Measurements from ENCODE around the gene FPR3. TPM values are rescaled to one million over a fixed set of nuclear protein-coding genes. Genes with fewer than 3 reads are reported as not detected.

The FPR3 gene
- total RNA-seq, 2 experiments from 2014 or later, result not detected

- H3K27me3 Mint-ChIP-seq (ENCODE audit: low read depth), result no peaks in the 10 kb centered on the region
- CTCF ChIA-PET, result no interaction called here
- ATAC-seq (no peak), DNase-seq (no peak)
- POLR2A ChIA-PET, result no interaction called here
- no peaks in the 10 kb centered on the region for H3K36me3 Mint-ChIP-seq (ENCODE audit: low read depth)
- no peak overlapping the region for H3K27ac Mint-ChIP-seq
- H3K9me3 Mint-ChIP-seq (ENCODE audit: insufficient read depth), result peaks cover 21% of the 10 kb centered on the region
- no peaks in the 10 kb centered on the region for H3K4me1 Mint-ChIP-seq (ENCODE audit: low read depth)
- H3K4me3 Mint-ChIP-seq, result no peak overlapping the region
These were observed 21.8 kb downstream of the FPR3 start for GRCh38 chr19:51816711-51817110.

GRCh38 chr19:51820011-51820410, 25.1 kb downstream of the FPR3 start:
- no peak for DNase-seq
- Mint-ChIP-seq H3K27ac (no peak overlapping the region), H3K36me3 (ENCODE audit: low read depth) (no peaks in the 10 kb centered on the region), H3K27me3 (ENCODE audit: low read depth) (no peaks in the 10 kb centered on the region), H3K9me3 (ENCODE audit: insufficient read depth) (peaks cover 17% of the 10 kb centered on the region), H3K4me3 (no peak overlapping the region), H3K4me1 (ENCODE audit: low read depth) (no peaks in the 10 kb centered on the region)
- ATAC-seq, result no peak
- POLR2A ChIA-PET, result no interaction called here
- CTCF ChIA-PET, result no interaction called here

- no peaks in the 10 kb centered on the region for H3K4me1 Mint-ChIP-seq (ENCODE audit: low read depth)
- H3K36me3 Mint-ChIP-seq (ENCODE audit: low read depth), result no peaks in the 10 kb centered on the region
- DNase-seq (no peak), ATAC-seq (no peak)
- POLR2A ChIA-PET, result no interaction called here
- no peak overlapping the region for H3K27ac Mint-ChIP-seq
- H3K4me3 Mint-ChIP-seq, result no peak overlapping the region
- H3K9me3 Mint-ChIP-seq (ENCODE audit: insufficient read depth), result peaks cover 17% of the 10 kb centered on the region
- CTCF ChIA-PET, result no interaction called here
- no peaks in the 10 kb centered on the region for H3K27me3 Mint-ChIP-seq (ENCODE audit: low read depth)
These were observed 26.0 kb downstream of the FPR3 start for GRCh38 chr19:51820831-51821446.

- POLR2A ChIA-PET, result no interaction called here
- ATAC-seq, result no peak
- H3K36me3 Mint-ChIP-seq (ENCODE audit: low read depth), result no peaks in the 10 kb centered on the region
- H3K4me1 Mint-ChIP-seq (ENCODE audit: low read depth), result no peaks in the 10 kb centered on the region
- H3K27ac Mint-ChIP-seq, result no peak overlapping the region
- no peak overlapping the region for H3K4me3 Mint-ChIP-seq
- no peaks in the 10 kb centered on the region for H3K27me3 Mint-ChIP-seq (ENCODE audit: low read depth)
- no peak for DNase-seq
- peaks cover 21% of the 10 kb centered on the region for H3K9me3 Mint-ChIP-seq (ENCODE audit: insufficient read depth)
- CTCF ChIA-PET, result no interaction called here
These were observed 26.5 kb downstream of the FPR3 start for GRCh38 chr19:51821456-51821855.

GRCh38 chr19:51821921-51822320, 27.0 kb downstream of the FPR3 start:
- Mint-ChIP-seq H3K27me3 (ENCODE audit: low read depth) (no peaks in the 10 kb centered on the region), H3K9me3 (ENCODE audit: insufficient read depth) (peaks cover 21% of the 10 kb centered on the region), H3K27ac (no peak overlapping the region), H3K4me1 (ENCODE audit: low read depth) (no peaks in the 10 kb centered on the region), H3K4me3 (no peak overlapping the region), H3K36me3 (ENCODE audit: low read depth) (no peaks in the 10 kb centered on the region)
- ATAC-seq, result no peak
- CTCF ChIA-PET, result no interaction called here
- POLR2A ChIA-PET, result no interaction called here
- no peak for DNase-seq

GRCh38 chr19:51822325-51822724, 27.4 kb downstream of the FPR3 start:
- H3K4me1 Mint-ChIP-seq (ENCODE audit: low read depth), result no peaks in the 10 kb centered on the region
- no peak overlapping the region for H3K27ac Mint-ChIP-seq
- no peaks in the 10 kb centered on the region for H3K36me3 Mint-ChIP-seq (ENCODE audit: low read depth)
- H3K4me3 Mint-ChIP-seq, result no peak overlapping the region
- CTCF ChIA-PET, result no interaction called here
- POLR2A ChIA-PET, result no interaction called here
- H3K27me3 Mint-ChIP-seq (ENCODE audit: low read depth), result no peaks in the 10 kb centered on the region
- no peak for ATAC-seq
- peaks cover 24% of the 10 kb centered on the region for H3K9me3 Mint-ChIP-seq (ENCODE audit: insufficient read depth)
- no peak for DNase-seq

- H3K27ac Mint-ChIP-seq, result no peak overlapping the region
- H3K4me3 Mint-ChIP-seq, result no peak overlapping the region
- H3K9me3 Mint-ChIP-seq (ENCODE audit: insufficient read depth), result peaks cover 25% of the 10 kb centered on the region
- no peaks in the 10 kb centered on the region for H3K27me3 Mint-ChIP-seq (ENCODE audit: low read depth)
- CTCF ChIA-PET, result no interaction called here
- ATAC-seq (no peak), DNase-seq (no peak)
- no peaks in the 10 kb centered on the region for H3K4me1 Mint-ChIP-seq (ENCODE audit: low read depth)
- POLR2A ChIA-PET, result no interaction called here
- no peaks in the 10 kb centered on the region for H3K36me3 Mint-ChIP-seq (ENCODE audit: low read depth)
These were observed 28.0 kb downstream of the FPR3 start for GRCh38 chr19:51822946-51823345.

- Mint-ChIP-seq H3K27ac (no peak overlapping the region), H3K4me3 (no peak overlapping the region), H3K36me3 (ENCODE audit: low read depth) (no peaks in the 10 kb centered on the region), H3K27me3 (ENCODE audit: low read depth) (no peaks in the 10 kb centered on the region), H3K4me1 (ENCODE audit: low read depth) (no peaks in the 10 kb centered on the region), H3K9me3 (ENCODE audit: insufficient read depth) (peaks cover 23% of the 10 kb centered on the region)
- DNase-seq (no peak), ATAC-seq (no peak)
- POLR2A ChIA-PET, result no interaction called here
- CTCF ChIA-PET, result no interaction called here
These were observed 29.5 kb downstream of the FPR3 start for GRCh38 chr19:51824281-51825005.

- DNase-seq, result no peak
- H3K27ac Mint-ChIP-seq, result no peak overlapping the region
- ATAC-seq, result no peak
- H3K27me3 Mint-ChIP-seq (ENCODE audit: low read depth), result no peaks in the 10 kb centered on the region
- H3K4me1 Mint-ChIP-seq (ENCODE audit: low read depth), result no peaks in the 10 kb centered on the region
- POLR2A ChIA-PET, result no interaction called here
- CTCF ChIA-PET, result no interaction called here
- no peaks in the 10 kb centered on the region for H3K36me3 Mint-ChIP-seq (ENCODE audit: low read depth)
- H3K9me3 Mint-ChIP-seq (ENCODE audit: insufficient read depth), result peaks cover 26% of the 10 kb centered on the region
- H3K4me3 Mint-ChIP-seq, result no peak overlapping the region
These were observed 35.3 kb downstream of the FPR3 start for GRCh38 chr19:51830274-51830673.

- POLR2A ChIA-PET, result no interaction called here
- Mint-ChIP-seq H3K4me1 (ENCODE audit: low read depth) (no peaks in the 10 kb centered on the region), H3K4me3 (no peak overlapping the region), H3K9me3 (ENCODE audit: insufficient read depth) (peaks cover 33% of the 10 kb centered on the region), H3K27ac (no peak overlapping the region), H3K27me3 (ENCODE audit: low read depth) (no peaks in the 10 kb centered on the region), H3K36me3 (ENCODE audit: low read depth) (peaks cover 4% of the 10 kb centered on the region)
- CTCF ChIA-PET, result no interaction called here
- no peak for DNase-seq
- no peak for ATAC-seq
These were observed 42.2 kb downstream of the FPR3 start for GRCh38 chr19:51837145-51837544.

- DNase-seq, result no peak
- ATAC-seq, result no peak
- Mint-ChIP-seq H3K4me1 (ENCODE audit: low read depth) (no peaks in the 10 kb centered on the region), H3K4me3 (no peak overlapping the region), H3K36me3 (ENCODE audit: low read depth) (peaks cover 27% of the 10 kb centered on the region), H3K27ac (no peak overlapping the region), H3K27me3 (ENCODE audit: low read depth) (no peaks in the 10 kb centered on the region), H3K9me3 (ENCODE audit: insufficient read depth) (peaks cover 87% of the 10 kb centered on the region)
- CTCF ChIA-PET, result no interaction called here
- POLR2A ChIA-PET, result no interaction called here
These were observed 67.1 kb downstream of the FPR3 start for GRCh38 chr19:51861870-51862622.

GRCh38 chr19:51873097-51873496, 78.1 kb downstream of the FPR3 start:
- peaks cover 71% of the 10 kb centered on the region for H3K36me3 Mint-ChIP-seq (ENCODE audit: low read depth)
- ATAC-seq, result no peak
- no peaks in the 10 kb centered on the region for H3K27me3 Mint-ChIP-seq (ENCODE audit: low read depth)
- no peaks in the 10 kb centered on the region for H3K4me1 Mint-ChIP-seq (ENCODE audit: low read depth)
- H3K27ac Mint-ChIP-seq, result no peak overlapping the region
- no peak overlapping the region for H3K4me3 Mint-ChIP-seq
- POLR2A ChIA-PET, result no interaction called here
- H3K9me3 Mint-ChIP-seq (ENCODE audit: insufficient read depth), result peaks cover 81% of the 10 kb centered on the region
- CTCF ChIA-PET, result no interaction called here
- DNase-seq, result no peak

All from activated CD8-positive, alpha-beta T cell treated with anti-CD3 and anti-CD28 coated beads, Interleukin-2, amount 10 ng/mL, durations not matched to agents 7 days and 5 days (primary cell).